Muscle layer of duodenum (tissue), 2 donors: Measurements from ENCODE around the gene SPEF1.

ENCODE experiments used
- H3K27ac ChIP-seq: one replicate; pipeline ENCODE4 v1.7.0; 2013; ENCODE audit warnings: mild to moderate bottlenecking, low read length
- H3K27me3 ChIP-seq: one replicate; pipeline ENCODE4 v1.7.0; 2013; ENCODE audit warnings: low read depth, mild to moderate bottlenecking, control low read depth, low read length
- H3K36me3 ChIP-seq, 2 donors: one replicate each; pipeline ENCODE4 v1.7.0; 2013; ENCODE audit warnings: low read length in 2 of 2, control low read depth in 1 of 2, mild to moderate bottlenecking in 1 of 2; ENCODE audit not compliant: insufficient read depth in 2 of 2, control insufficient read depth in 1 of 2
- H3K4me1 ChIP-seq, 2 donors: one replicate each; pipeline ENCODE4 v1.7.0; 2013; ENCODE audit warnings: low read length in 2 of 2, mild to moderate bottlenecking in 2 of 2, control low read depth in 1 of 2, moderate library complexity in 1 of 2; ENCODE audit not compliant: insufficient read depth in 2 of 2, control insufficient read depth in 1 of 2
- H3K4me3 ChIP-seq, 2 donors: one replicate each; pipeline ENCODE4 v1.7.0; 2013; ENCODE audit warnings: low read length in 2 of 2, low read depth in 1 of 2, mild to moderate bottlenecking in 1 of 2
- H3K9me3 ChIP-seq, 2 donors: one replicate each; pipeline ENCODE4 v1.7.0; 2013; ENCODE audit warnings: low read length in 2 of 2, control low read depth in 1 of 2, mild to moderate bottlenecking in 1 of 2; ENCODE audit not compliant: control insufficient read depth in 1 of 2
- donor health status: healthy.

SPEF1 gene

GRCh38 chr20:3751305-3751674, 30.0 kb downstream of the SPEF1 start:
- H3K4me3 ChIP-seq: peak overlapping the region in 1 of 2 donors; percentile 62

GRCh38 chr20:3749689-3750531, 31.3 kb downstream of the SPEF1 start:
- Histone ChIP-seq H3K36me3 (peaks cover 4 to 11% of the 10 kb centered on the region in 2 donors), H3K4me1 (peaks cover 0 to 8% of the 10 kb centered on the region in 2 donors), H3K27me3 (no peaks in the 10 kb centered on the region), H3K9me3 (no peaks in the 10 kb centered on the region), H3K27ac (no peak overlapping the region), H3K4me3 (no peak overlapping the region)

More at GRCh38 chr20:3751305-3751674, 30.0 kb downstream of the SPEF1 start:
- peaks cover 0 to 8% of the 10 kb centered on the region in 2 donors for H3K4me1 ChIP-seq
- H3K9me3 ChIP-seq: no peaks in the 10 kb centered on the region
- H3K27ac ChIP-seq: no peak overlapping the region
- H3K27me3 ChIP-seq: no peaks in the 10 kb centered on the region
- peaks cover 4 to 21% of the 10 kb centered on the region in 2 donors for H3K36me3 ChIP-seq

DNA sequence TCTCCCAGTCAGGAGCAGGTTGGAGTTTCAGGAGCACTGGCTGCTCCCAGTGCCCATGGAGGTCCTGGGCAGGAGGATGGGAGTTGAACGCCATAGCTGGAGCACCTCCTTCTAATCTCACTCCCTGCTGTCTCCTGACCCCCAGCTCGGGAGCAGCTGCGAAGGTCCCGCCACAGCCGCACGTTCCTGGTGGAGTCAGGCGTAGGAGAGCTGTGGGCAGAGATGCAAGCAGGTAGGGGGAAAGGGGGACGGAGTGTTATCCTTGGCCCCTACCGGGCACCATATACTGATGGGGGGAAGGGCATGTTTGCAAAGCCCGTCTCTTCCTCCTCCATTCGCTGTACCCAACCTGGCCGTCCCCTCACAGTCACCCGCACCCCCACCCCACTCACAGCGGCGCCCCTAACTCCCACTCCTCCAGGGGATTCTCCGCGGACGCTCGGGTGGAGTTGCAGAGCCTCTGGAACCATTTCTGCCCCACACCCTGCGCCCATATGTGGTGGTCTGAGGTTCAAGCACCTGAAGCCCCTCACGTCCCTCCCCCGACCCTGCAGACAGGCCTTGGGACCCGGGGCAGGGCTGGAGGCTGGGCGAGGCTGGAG, 32.1 kb downstream of the SPEF1 start:
- Histone ChIP-seq H3K36me3 (peaks cover 4 to 5% of the 10 kb centered on the region in 2 donors), H3K27me3 (no peaks in the 10 kb centered on the region), H3K9me3 (no peaks in the 10 kb centered on the region), H3K4me3 (no peak overlapping the region), H3K4me1 (peaks cover 0 to 8% of the 10 kb centered on the region in 2 donors), H3K27ac (no peak overlapping the region)

GRCh38 chr20:3748073-3748472, 33.2 kb downstream of the SPEF1 start:
- H3K4me3 ChIP-seq: no peak overlapping the region
- H3K4me1 ChIP-seq: peaks cover 0 to 6% of the 10 kb centered on the region in 2 donors
- H3K36me3 ChIP-seq: peaks cover 4 to 5% of the 10 kb centered on the region in 2 donors
- no peak overlapping the region for H3K27ac ChIP-seq
- no peaks in the 10 kb centered on the region for H3K9me3 ChIP-seq
- no peaks in the 10 kb centered on the region for H3K27me3 ChIP-seq

- no peak overlapping the region for H3K4me3 ChIP-seq
- H3K27me3 ChIP-seq: no peaks in the 10 kb centered on the region
- H3K27ac ChIP-seq: no peak overlapping the region
- H3K9me3 ChIP-seq: no peaks in the 10 kb centered on the region
- no peaks in the 10 kb centered on the region for H3K4me1 ChIP-seq
- H3K36me3 ChIP-seq: peaks cover 4 to 5% of the 10 kb centered on the region in 2 donors
Observed at GRCh38 chr20:3747471-3747870, 33.8 kb downstream of the SPEF1 start.

GRCh38 chr20:3745686-3746173, 35.5 kb downstream of the SPEF1 start:
- no peaks in the 10 kb centered on the region for H3K9me3 ChIP-seq
- H3K4me1 ChIP-seq: no peaks in the 10 kb centered on the region
- H3K27ac ChIP-seq: no peak overlapping the region
- H3K36me3 ChIP-seq: no peaks in the 10 kb centered on the region
- no peak overlapping the region for H3K4me3 ChIP-seq
- no peaks in the 10 kb centered on the region for H3K27me3 ChIP-seq

DNA sequence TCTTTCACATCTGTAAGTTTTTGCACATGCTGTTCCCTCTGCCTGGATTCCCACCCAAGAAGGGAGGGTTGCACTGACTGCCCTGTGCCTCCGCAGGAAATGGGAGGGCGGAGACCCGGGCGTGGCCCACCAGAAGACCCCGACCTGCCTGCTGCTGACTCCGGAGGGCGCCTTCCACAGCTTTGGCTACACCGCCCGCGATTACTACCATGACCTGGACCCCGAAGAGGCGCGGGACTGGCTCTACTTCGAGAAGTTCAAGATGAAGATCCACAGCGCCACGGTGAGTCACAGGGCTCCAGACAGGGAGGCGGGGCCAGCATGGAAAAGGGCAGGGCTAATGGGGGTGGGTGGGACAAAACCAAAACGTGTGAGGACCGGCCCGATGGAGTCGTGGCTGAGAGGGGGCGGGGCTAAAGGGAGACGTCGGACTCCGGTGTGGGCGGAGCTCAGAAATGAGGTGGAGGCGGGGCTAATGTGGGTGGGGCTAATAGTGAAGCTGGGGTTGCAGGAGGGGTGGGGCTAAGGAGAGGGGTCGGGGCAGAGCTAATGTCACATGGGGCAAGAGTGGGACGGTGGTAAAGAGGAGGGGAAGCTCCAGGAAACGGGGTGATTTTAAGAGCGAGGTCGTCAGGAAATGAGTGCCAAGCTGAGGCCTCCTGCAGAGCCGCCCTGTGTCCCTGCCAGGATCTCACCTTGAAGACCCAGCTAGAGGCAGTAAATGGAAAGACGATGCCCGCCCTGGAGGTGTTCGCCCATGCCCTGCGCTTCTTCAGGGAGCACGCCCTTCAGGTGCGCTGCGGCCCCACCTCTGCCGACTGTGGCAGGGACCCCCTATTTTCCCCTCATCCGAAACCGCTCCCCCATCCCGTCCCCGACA, 36.2 kb downstream of the SPEF1 start:
- H3K27ac ChIP-seq: no peak overlapping the region
- H3K4me1 ChIP-seq: no peaks in the 10 kb centered on the region
- no peaks in the 10 kb centered on the region for H3K27me3 ChIP-seq
- H3K36me3 ChIP-seq: no peaks in the 10 kb centered on the region
- H3K9me3 ChIP-seq: no peaks in the 10 kb centered on the region
- no peak overlapping the region for H3K4me3 ChIP-seq

DNA sequence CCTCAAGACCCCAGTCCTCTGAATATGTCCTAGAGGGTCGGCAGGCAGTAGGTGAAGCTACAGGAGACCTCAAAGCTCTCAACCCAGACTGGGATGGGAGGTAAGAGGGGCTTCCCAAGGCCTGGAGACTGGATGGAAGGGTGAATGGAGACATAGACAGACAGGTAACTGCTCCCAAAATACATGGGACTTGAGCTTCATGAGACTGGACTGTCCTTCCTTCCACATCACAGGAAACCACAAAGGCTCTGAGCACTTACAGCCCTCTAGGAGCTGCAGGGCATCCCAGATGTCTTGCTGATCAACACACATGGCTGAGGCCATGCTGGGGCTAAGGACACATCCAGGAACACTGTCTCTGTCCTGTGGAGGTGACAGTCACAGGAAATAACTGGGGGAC, 37.2 kb downstream of the SPEF1 start:
- Histone ChIP-seq H3K4me1 (no peaks in the 10 kb centered on the region), H3K36me3 (no peaks in the 10 kb centered on the region), H3K27me3 (no peaks in the 10 kb centered on the region), H3K4me3 (no peak overlapping the region), H3K27ac (no peak overlapping the region), H3K9me3 (no peaks in the 10 kb centered on the region)

GRCh38 chr20:3743251-3743650, 38.0 kb downstream of the SPEF1 start:
- no peaks in the 10 kb centered on the region for H3K9me3 ChIP-seq
- no peaks in the 10 kb centered on the region for H3K4me1 ChIP-seq
- H3K27ac ChIP-seq: no peak overlapping the region
- H3K27me3 ChIP-seq: no peaks in the 10 kb centered on the region
- H3K4me3 ChIP-seq: no peak overlapping the region
- no peaks in the 10 kb centered on the region for H3K36me3 ChIP-seq

- Histone ChIP-seq H3K4me3 (no peak overlapping the region), H3K4me1 (no peaks in the 10 kb centered on the region), H3K27ac (no peak overlapping the region), H3K36me3 (no peaks in the 10 kb centered on the region), H3K27me3 (no peaks in the 10 kb centered on the region), H3K9me3 (no peaks in the 10 kb centered on the region)
Observed at GRCh38 chr20:3741836-3742458, 39.3 kb downstream of the SPEF1 start.
